HEK293 (cell line): ENCODE data around the gene MRRF.

Experiments
- CTCF ChIA-PET: fragments of 350-600 bp; formaldehyde crosslinking; extraction: SDS; loops from one replicate; lab custom pipeline; 2021; ENCODE audit warnings: antibody characterized with exemption; lab: Yijun Ruan, JAX
- POLR2A ChIA-PET: fragments of 300-600 bp; formaldehyde crosslinking; extraction: SDS; loops from one replicate; lab custom pipeline; 2020; ENCODE audit warnings: antibody characterized with exemption, inconsistent platforms; lab: Yijun Ruan, JAX
- H3K27ac ChIP-seq: fragments of 200-500 bp; sonication (Bioruptor generic); 2 replicates; pipeline ENCODE4 v1.5.1; 2014; ENCODE audit warnings: low read depth, low read length, control low read depth, inconsistent platforms; ENCODE audit errors: extremely low read depth
- H3K36me3 ChIP-seq, 2 experiments: fragments of 200-500 bp in 1 of 2; sonication (Bioruptor generic) in 1 of 2; 1 replicate in 1 of 2; 2 replicates in 1 of 2; pipeline ENCODE4 v1.5.1; 2014 to 2017; ENCODE audit warnings: inconsistent platforms in 2 of 2, low read length in 2 of 2; ENCODE audit not compliant: control insufficient read depth in 2 of 2, insufficient read depth in 1 of 2
- H3K4me1 ChIP-seq: fragments of 200-500 bp; sonication (Bioruptor generic); 2 replicates; pipeline ENCODE4 v1.5.1; 2014; ENCODE audit warnings: mild to moderate bottlenecking, low read length, inconsistent platforms; ENCODE audit not compliant: control insufficient read depth, insufficient read depth
- H3K4me3 ChIP-seq: 2 replicates; pipeline ENCODE4 v1.5.1; 2011; ENCODE audit warnings: low read depth, mild to moderate bottlenecking, control low read depth, low read length, moderate library complexity
- H3K9me3 ChIP-seq: fragments of 200-500 bp; sonication (Bioruptor generic); 2 replicates; pipeline ENCODE4 v1.5.1; 2014; ENCODE audit warnings: low read depth, low read length, inconsistent platforms; ENCODE audit not compliant: control insufficient read depth, insufficient read depth
- HOXA7 ChIP-seq: sonication (generic); formaldehyde crosslinking; IDR thresholded peaks from 2 replicates; pipeline ENCODE4 v1.8.1; 2022; ENCODE audit warnings: missing genetic modification reagents, borderline replicate concordance
- MYNN ChIP-seq: fragments of 450-650 bp; formaldehyde crosslinking; IDR thresholded peaks from 2 replicates; pipeline ENCODE4 v1.5.1; 2016; ENCODE audit warnings: missing biosample characterization, missing genetic modification characterization, borderline replicate concordance
- TCF7L2 ChIP-seq: IDR thresholded peaks from 2 replicates; pipeline ENCODE4 v1.6.1; 2011; ENCODE audit warnings: low read depth, mild to moderate bottlenecking, inconsistent platforms, low read length, moderate library complexity, borderline replicate concordance
- ZBTB1 ChIP-seq: fragments of 450-650 bp; formaldehyde crosslinking; IDR thresholded peaks from 2 replicates; pipeline ENCODE4 v1.5.1; 2016; ENCODE audit warnings: missing biosample characterization, missing genetic modification characterization
- ZNF2 ChIP-seq: fragments of 450-650 bp; formaldehyde crosslinking; IDR thresholded peaks from 2 replicates; pipeline ENCODE4 v1.5.1; 2016; ENCODE audit warnings: missing biosample characterization, missing genetic modification characterization
- ZNF302 ChIP-seq: fragments of 450-650 bp; formaldehyde crosslinking; IDR thresholded peaks from 2 replicates; pipeline ENCODE4 v1.5.1; 2016; ENCODE audit warnings: missing biosample characterization, missing genetic modification characterization, low read depth
- ZNF335 ChIP-seq: fragments of 450-650 bp; formaldehyde crosslinking; conservative IDR thresholded peaks from 2 replicates; pipeline ENCODE4 v1.5.1; 2016; ENCODE audit warnings: missing biosample characterization, missing genetic modification characterization
- ZNF398 ChIP-seq: fragments of 450-650 bp; formaldehyde crosslinking; IDR thresholded peaks from 2 replicates; pipeline ENCODE4 v1.5.1; 2017; ENCODE audit warnings: missing biosample characterization, missing genetic modification characterization
- ZNF473 ChIP-seq: fragments of 450-650 bp; formaldehyde crosslinking; IDR thresholded peaks from 2 replicates; pipeline ENCODE4 v1.5.1; 2017; ENCODE audit warnings: missing biosample characterization, missing genetic modification characterization
- ZNF501 ChIP-seq: fragments of 450-650 bp; formaldehyde crosslinking; IDR thresholded peaks from 2 replicates; pipeline ENCODE4 v1.5.1; 2016; ENCODE audit warnings: missing biosample characterization, missing genetic modification characterization
- ZNF549 ChIP-seq: fragments of 450-650 bp; IDR thresholded peaks from 2 replicates; pipeline ENCODE4 v1.5.1; 2018; ENCODE audit warnings: missing biosample characterization, missing genetic modification characterization, mild to moderate bottlenecking, inconsistent platforms, moderate library complexity
- ZNF654 ChIP-seq: fragments of 450-650 bp; formaldehyde crosslinking; IDR thresholded peaks from 2 replicates; pipeline ENCODE4 v1.5.1; 2016; ENCODE audit warnings: low read depth, missing biosample characterization, missing genetic modification characterization
- ZNF660 ChIP-seq: fragments of 450-650 bp; IDR thresholded peaks from 2 replicates; pipeline ENCODE4 v1.5.1; 2018; ENCODE audit warnings: missing biosample characterization, mild to moderate bottlenecking, missing genetic modification characterization
- TF ChIP-seq, protein P1 (sequence below): fragments of 450-650 bp; formaldehyde crosslinking; IDR thresholded peaks from 2 replicates; pipeline ENCODE4 v1.5.1; 2017; ENCODE audit warnings: missing biosample characterization, missing genetic modification characterization
- TF ChIP-seq, protein P2 (sequence below): fragments of 450-650 bp; formaldehyde crosslinking; IDR thresholded peaks from 2 replicates; pipeline ENCODE4 v1.5.1; 2016; ENCODE audit warnings: missing biosample characterization, missing genetic modification characterization
- TF ChIP-seq, protein P3 (sequence below): fragments of 450-650 bp; formaldehyde crosslinking; IDR thresholded peaks from 2 replicates; pipeline ENCODE4 v1.5.1; 2017; ENCODE audit warnings: missing biosample characterization, missing genetic modification characterization
- TF ChIP-seq, protein P4 (sequence below): fragments of 450-650 bp; formaldehyde crosslinking; IDR thresholded peaks from 2 replicates; pipeline ENCODE4 v1.5.1; 2016; ENCODE audit warnings: missing biosample characterization, missing genetic modification characterization

MRRF gene

DNA sequence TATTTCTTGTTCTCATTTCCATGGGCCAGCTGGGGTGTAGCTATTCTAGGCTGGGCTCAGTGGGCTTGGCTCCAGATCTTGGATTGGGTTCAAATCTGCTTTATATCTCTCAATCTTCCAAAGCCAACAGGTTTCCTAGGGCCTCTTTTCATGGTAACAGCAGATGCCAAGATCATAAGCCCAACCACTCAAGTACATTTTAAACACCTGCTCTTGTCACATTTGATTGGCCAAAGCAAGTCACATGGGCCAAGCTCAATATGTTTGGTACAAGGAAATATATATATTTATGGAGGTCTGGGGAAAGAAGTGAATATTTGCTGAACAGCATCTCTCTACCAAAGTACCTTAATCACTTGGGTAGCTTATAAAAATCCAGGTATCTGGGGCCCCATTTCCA lies 49.5 kb downstream of the MRRF start:
- ChIA-PET CTCF (interaction anchor here (1.3 kb wide), 1 partner anchor 215 kb away, joined by 3 read pairs; no protein-coding TSS in a partner anchor), POLR2A (no interaction called here)
- H3K4me3 ChIP-seq, result no peak overlapping the region
- peaks cover 4 to 65% of the 10 kb centered on the region in 2 experiments; a peak in 2 of 3 replicates for H3K36me3 ChIP-seq
- H3K4me1 ChIP-seq, result no peaks in the 10 kb centered on the region
- no peak overlapping the region for H3K27ac ChIP-seq
- TF ChIP-seq, protein P1, sequence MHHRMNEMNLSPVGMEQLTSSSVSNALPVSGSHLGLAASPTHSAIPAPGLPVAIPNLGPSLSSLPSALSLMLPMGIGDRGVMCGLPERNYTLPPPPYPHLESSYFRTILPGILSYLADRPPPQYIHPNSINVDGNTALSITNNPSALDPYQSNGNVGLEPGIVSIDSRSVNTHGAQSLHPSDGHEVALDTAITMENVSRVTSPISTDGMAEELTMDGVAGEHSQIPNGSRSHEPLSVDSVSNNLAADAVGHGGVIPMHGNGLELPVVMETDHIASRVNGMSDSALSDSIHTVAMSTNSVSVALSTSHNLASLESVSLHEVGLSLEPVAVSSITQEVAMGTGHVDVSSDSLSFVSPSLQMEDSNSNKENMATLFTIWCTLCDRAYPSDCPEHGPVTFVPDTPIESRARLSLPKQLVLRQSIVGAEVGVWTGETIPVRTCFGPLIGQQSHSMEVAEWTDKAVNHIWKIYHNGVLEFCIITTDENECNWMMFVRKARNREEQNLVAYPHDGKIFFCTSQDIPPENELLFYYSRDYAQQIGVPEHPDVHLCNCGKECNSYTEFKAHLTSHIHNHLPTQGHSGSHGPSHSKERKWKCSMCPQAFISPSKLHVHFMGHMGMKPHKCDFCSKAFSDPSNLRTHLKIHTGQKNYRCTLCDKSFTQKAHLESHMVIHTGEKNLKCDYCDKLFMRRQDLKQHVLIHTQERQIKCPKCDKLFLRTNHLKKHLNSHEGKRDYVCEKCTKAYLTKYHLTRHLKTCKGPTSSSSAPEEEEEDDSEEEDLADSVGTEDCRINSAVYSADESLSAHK (tag by site-specific recombination), result no peak
- TF ChIP-seq, protein P2, sequence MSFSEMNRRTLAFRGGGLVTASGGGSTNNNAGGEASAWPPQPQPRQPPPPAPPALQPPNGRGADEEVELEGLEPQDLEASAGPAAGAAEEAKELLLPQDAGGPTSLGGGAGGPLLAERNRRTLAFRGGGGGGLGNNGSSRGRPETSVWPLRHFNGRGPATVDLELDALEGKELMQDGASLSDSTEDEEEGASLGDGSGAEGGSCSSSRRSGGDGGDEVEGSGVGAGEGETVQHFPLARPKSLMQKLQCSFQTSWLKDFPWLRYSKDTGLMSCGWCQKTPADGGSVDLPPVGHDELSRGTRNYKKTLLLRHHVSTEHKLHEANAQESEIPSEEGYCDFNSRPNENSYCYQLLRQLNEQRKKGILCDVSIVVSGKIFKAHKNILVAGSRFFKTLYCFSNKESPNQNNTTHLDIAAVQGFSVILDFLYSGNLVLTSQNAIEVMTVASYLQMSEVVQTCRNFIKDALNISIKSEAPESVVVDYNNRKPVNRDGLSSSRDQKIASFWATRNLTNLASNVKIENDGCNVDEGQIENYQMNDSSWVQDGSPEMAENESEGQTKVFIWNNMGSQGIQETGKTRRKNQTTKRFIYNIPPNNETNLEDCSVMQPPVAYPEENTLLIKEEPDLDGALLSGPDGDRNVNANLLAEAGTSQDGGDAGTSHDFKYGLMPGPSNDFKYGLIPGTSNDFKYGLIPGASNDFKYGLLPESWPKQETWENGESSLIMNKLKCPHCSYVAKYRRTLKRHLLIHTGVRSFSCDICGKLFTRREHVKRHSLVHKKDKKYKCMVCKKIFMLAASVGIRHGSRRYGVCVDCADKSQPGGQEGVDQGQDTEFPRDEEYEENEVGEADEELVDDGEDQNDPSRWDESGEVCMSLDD (tag by site-specific recombination), result no peak
- TF ChIP-seq ZBTB1 (no peak), HOXA7 (CRISPR knock-in tag) (no peak), ZNF654 (no peak)
- H3K9me3 ChIP-seq, result no peaks in the 10 kb centered on the region

GRCh38 chr9:122315534-122315933 lies 50.9 kb downstream of the MRRF start:
- ChIA-PET POLR2A (no interaction called here), CTCF (no interaction called here)
- Histone ChIP-seq H3K9me3 (no peaks in the 10 kb centered on the region), H3K4me1 (no peaks in the 10 kb centered on the region), H3K4me3 (no peak overlapping the region), H3K36me3 (peaks cover 4 to 53% of the 10 kb centered on the region in 2 experiments; a peak in 2 of 3 replicates), H3K27ac (no peak overlapping the region)
- TF ChIP-seq ZNF660 (tag by site-specific recombination), result no peak

- ChIA-PET CTCF (interaction anchor here (0.7 to 1.2 kb wide), 3 partner anchors 32 to 219 kb away, joined by 3 read pairs; no protein-coding TSS in a partner anchor), POLR2A (no interaction called here)
- Histone ChIP-seq H3K27ac (no peak overlapping the region), H3K36me3 (peaks cover 4 to 43% of the 10 kb centered on the region in 2 experiments; a peak in 2 of 3 replicates), H3K4me3 (no peak overlapping the region), H3K4me1 (no peaks in the 10 kb centered on the region), H3K9me3 (no peaks in the 10 kb centered on the region)
- TF ChIP-seq, protein P3, sequence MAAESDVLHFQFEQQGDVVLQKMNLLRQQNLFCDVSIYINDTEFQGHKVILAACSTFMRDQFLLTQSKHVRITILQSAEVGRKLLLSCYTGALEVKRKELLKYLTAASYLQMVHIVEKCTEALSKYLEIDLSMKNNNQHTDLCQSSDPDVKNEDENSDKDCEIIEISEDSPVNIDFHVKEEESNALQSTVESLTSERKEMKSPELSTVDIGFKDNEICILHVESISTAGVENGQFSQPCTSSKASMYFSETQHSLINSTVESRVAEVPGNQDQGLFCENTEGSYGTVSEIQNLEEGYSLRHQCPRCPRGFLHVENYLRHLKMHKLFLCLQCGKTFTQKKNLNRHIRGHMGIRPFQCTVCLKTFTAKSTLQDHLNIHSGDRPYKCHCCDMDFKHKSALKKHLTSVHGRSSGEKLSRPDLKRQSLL (tag by site-specific recombination), result no peak
- TF ChIP-seq, protein P4, sequence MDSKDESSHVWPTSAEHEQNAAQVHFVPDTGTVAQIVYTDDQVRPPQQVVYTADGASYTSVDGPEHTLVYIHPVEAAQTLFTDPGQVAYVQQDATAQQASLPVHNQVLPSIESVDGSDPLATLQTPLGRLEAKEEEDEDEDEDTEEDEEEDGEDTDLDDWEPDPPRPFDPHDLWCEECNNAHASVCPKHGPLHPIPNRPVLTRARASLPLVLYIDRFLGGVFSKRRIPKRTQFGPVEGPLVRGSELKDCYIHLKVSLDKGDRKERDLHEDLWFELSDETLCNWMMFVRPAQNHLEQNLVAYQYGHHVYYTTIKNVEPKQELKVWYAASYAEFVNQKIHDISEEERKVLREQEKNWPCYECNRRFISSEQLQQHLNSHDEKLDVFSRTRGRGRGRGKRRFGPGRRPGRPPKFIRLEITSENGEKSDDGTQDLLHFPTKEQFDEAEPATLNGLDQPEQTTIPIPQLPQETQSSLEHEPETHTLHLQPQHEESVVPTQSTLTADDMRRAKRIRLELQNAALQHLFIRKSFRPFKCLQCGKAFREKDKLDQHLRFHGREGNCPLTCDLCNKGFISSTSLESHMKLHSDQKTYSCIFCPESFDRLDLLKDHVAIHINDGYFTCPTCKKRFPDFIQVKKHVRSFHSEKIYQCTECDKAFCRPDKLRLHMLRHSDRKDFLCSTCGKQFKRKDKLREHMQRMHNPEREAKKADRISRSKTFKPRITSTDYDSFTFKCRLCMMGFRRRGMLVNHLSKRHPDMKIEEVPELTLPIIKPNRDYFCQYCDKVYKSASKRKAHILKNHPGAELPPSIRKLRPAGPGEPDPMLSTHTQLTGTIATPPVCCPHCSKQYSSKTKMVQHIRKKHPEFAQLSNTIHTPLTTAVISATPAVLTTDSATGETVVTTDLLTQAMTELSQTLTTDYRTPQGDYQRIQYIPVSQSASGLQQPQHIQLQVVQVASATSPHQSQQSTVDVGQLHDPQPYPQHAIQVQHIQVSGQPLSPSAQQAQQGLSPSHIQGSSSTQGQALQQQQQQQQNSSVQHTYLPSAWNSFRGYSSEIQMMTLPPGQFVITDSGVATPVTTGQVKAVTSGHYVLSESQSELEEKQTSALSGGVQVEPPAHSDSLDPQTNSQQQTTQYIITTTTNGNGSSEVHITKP (tag by site-specific recombination), result no peak
- no peak for TF ChIP-seq ZNF501 (tag by site-specific recombination)
- TF ChIP-seq ZNF398, result no peak
- no peak for TF ChIP-seq ZNF302 (tag by site-specific recombination)
- no peak for TF ChIP-seq MYNN (tag by site-specific recombination)
- no peak for TF ChIP-seq TCF7L2
- TF ChIP-seq ZBTB1, result no peak
- TF ChIP-seq ZNF473 (tag by site-specific recombination), result no peak
- no peak for TF ChIP-seq ZNF549 (tag by site-specific recombination)
- no peak for TF ChIP-seq ZNF335 (tag by site-specific recombination)
- TF ChIP-seq ZNF2 (tag by site-specific recombination), result no peak
Measured at GRCh38 chr9:122318284-122318683, 53.6 kb downstream of the MRRF start.
